T-helper 17 cell (primary cell): Measurements from ENCODE around the gene IFT172. TPM values are rescaled to one million over a fixed set of nuclear protein-coding genes. Genes with fewer than 3 reads are reported as not detected.

Experiments
- ATAC-seq: fragments of 150-1000 bp; cut with Tn5 transposase; 2 replicates; pipeline ENCODE4 v1.10.0; 2021; ENCODE audit warnings: mild to moderate bottlenecking, moderate library complexity
- DNase-seq, 3 donors: peaks; one replicate each; pipeline versions ENCODE4 v3.0.0 to v3.0.0-alpha.2; 2020 to 2021
- H3K9me3 ChIP-seq: one replicate; pipeline ENCODE4 v1.7.0; 2013; ENCODE audit warnings: low read length, mild to moderate bottlenecking; ENCODE audit not compliant: control insufficient read depth, poor library complexity, severe bottlenecking
- H3K27ac Mint-ChIP-seq: one replicate; pipeline ENCODE4 v1.8.0; 2022; ENCODE audit warnings: mild to moderate bottlenecking, moderate library complexity, mixed read lengths
- H3K27me3 Mint-ChIP-seq: one replicate; pipeline ENCODE4 v1.8.0; 2022; ENCODE audit warnings: mixed read lengths
- H3K36me3 Mint-ChIP-seq: one replicate; pipeline ENCODE4 v1.8.0; 2022; ENCODE audit warnings: low read depth, mixed read lengths
- H3K4me1 Mint-ChIP-seq: one replicate; pipeline ENCODE4 v1.8.0; 2022; ENCODE audit warnings: mild to moderate bottlenecking, mixed read lengths
- H3K4me3 Mint-ChIP-seq: one replicate; pipeline ENCODE4 v1.8.0; 2022; ENCODE audit warnings: mild to moderate bottlenecking, moderate library complexity, mixed read lengths
- total RNA-seq, 4 donors: library from RNA in 2 of 4; stranded (reverse) in 2 of 4; gene quantifications; one replicate each; pipeline ENCODE4 v1.2.3 and lab custom pipeline; 2022 to 2026

The IFT172 gene
- total RNA-seq, 2 donors from 2014 or later = 7.2 to 14.1 TPM

DNA sequence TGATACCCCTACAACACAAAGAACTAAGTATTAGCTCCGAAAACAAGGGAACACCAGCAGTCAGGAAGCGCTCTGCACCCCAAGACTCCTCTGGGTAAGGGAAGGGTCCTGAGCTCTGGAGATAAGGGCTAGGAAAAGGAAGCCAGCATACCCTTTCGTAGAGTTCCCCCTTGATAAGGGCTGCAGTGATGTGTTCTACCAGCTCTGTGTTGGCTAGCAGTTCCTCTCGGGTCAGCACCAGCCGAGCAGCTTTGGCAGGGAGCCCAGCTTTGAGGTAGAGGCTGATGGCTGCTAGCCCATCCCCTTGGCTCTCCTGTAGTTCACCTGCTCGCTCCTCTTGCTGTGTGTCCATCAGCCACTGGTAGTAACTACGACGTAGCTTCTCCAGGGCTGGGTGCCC, 28.4 kb downstream of the IFT172 start:
- Mint-ChIP-seq H3K4me1 (peaks cover 2% of the 10 kb centered on the region), H3K4me3 (no peak overlapping the region), H3K27me3 (no peaks in the 10 kb centered on the region), H3K27ac (no peak overlapping the region), H3K36me3 (no peaks in the 10 kb centered on the region)
- no peak for DNase-seq
- ATAC-seq = no peak
- H3K9me3 ChIP-seq = no peaks in the 10 kb centered on the region

GRCh38 chr2:27453968-27454367, 35.6 kb downstream of the IFT172 start:
- Mint-ChIP-seq H3K36me3 (peaks cover 3% of the 10 kb centered on the region), H3K4me1 (peaks cover 2% of the 10 kb centered on the region), H3K4me3 (no peak overlapping the region), H3K27ac (no peak overlapping the region), H3K27me3 (no peaks in the 10 kb centered on the region)
- no peak for DNase-seq
- ATAC-seq = no peak
- H3K9me3 ChIP-seq = no peaks in the 10 kb centered on the region

DNA sequence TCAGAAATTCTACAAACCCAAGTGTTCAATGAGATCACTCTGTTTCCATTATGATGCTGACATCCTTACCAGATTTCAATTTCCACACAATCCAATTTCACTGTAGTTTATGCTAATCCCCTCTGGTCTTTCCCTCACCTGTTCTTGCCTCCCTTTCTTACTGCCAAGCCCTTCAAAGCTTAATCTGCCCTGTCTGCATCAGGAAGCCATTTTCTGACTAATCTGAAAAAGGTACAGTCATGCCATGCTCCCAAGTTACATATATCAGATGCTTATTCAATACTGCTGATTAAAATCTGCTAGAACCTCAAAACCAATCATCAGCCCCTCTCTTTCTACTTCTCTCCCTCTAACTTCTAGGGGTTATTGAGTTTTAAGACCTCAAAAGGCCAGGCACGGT, 38.4 kb downstream of the IFT172 start:
- Mint-ChIP-seq H3K4me3 (no peak overlapping the region), H3K27me3 (no peaks in the 10 kb centered on the region), H3K36me3 (peaks cover 6% of the 10 kb centered on the region), H3K27ac (peak overlapping the region; percentile 43), H3K4me1 (peaks cover 7% of the 10 kb centered on the region)
- DNase-seq (no peak), ATAC-seq (no peak)
- H3K9me3 ChIP-seq = no peaks in the 10 kb centered on the region

- H3K4me3 Mint-ChIP-seq = no peak overlapping the region
- DNase-seq (no peak), ATAC-seq (no peak)
- H3K36me3 Mint-ChIP-seq = peaks cover 6% of the 10 kb centered on the region
- H3K27me3 Mint-ChIP-seq = no peaks in the 10 kb centered on the region
- no peak overlapping the region for H3K27ac Mint-ChIP-seq
- peaks cover 7% of the 10 kb centered on the region for H3K4me1 Mint-ChIP-seq
- H3K9me3 ChIP-seq = no peaks in the 10 kb centered on the region
These were observed 41.2 kb downstream of the IFT172 start for GRCh38 chr2:27448381-27448780.

DNA sequence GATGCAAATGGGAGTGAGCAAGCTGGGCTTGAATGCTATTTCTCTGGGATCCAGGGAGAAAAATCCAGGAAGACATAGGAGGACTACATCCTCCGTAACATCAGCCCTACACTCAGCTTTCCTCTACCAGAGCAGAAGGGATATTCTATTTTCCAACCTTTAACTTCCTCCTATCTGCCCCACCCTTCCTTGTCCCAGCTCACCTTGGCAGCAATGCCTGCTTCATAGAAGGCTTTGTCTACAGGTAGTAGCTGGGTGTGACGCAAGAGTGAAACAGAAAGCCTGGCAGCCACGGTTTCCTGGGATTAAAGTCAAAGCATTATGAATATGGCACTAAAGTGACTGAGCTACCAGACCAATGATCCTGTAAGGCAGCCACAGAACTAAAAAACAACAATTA, 43.5 kb downstream of the IFT172 start:
- ATAC-seq (no peak), DNase-seq (no peak)
- Mint-ChIP-seq H3K4me3 (no peak overlapping the region), H3K4me1 (peaks cover 10% of the 10 kb centered on the region), H3K36me3 (peaks cover 3% of the 10 kb centered on the region), H3K27me3 (no peaks in the 10 kb centered on the region), H3K27ac (no peak overlapping the region)
- no peaks in the 10 kb centered on the region for H3K9me3 ChIP-seq

- Mint-ChIP-seq H3K27ac (no peak overlapping the region), H3K36me3 (peaks cover 3% of the 10 kb centered on the region), H3K27me3 (no peaks in the 10 kb centered on the region), H3K4me3 (no peak overlapping the region), H3K4me1 (peaks cover 10% of the 10 kb centered on the region)
- no peak for ATAC-seq
- H3K9me3 ChIP-seq = no peaks in the 10 kb centered on the region
- DNase-seq = no peak
These were observed 43.9 kb downstream of the IFT172 start for GRCh38 chr2:27445615-27446014.

DNA sequence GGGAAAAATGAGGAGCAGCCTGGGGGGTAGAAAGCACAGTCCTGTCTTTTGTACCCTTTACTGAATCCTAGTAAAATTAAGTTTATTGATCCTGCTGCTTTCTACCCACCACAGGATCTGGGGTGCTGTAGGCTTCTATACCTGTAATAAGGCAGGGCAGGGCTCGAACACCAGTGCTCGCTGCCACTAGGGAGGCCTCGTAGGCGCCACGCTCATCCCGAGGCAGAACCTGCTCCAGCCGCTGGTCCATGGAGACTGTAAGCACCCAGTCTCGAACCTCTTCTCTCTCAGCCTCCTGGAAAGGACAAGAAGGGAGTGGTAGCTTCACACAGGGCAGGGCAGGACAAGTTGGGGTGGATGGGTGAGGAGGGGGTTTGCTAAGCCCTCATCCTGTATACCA, 44.4 kb downstream of the IFT172 start:
- H3K27ac Mint-ChIP-seq = no peak overlapping the region
- no peak for DNase-seq
- no peak overlapping the region for H3K4me3 Mint-ChIP-seq
- no peaks in the 10 kb centered on the region for H3K27me3 Mint-ChIP-seq
- ATAC-seq = no peak
- H3K36me3 Mint-ChIP-seq = peaks cover 7% of the 10 kb centered on the region
- peaks cover 10% of the 10 kb centered on the region for H3K4me1 Mint-ChIP-seq
- H3K9me3 ChIP-seq = no peaks in the 10 kb centered on the region

DNA sequence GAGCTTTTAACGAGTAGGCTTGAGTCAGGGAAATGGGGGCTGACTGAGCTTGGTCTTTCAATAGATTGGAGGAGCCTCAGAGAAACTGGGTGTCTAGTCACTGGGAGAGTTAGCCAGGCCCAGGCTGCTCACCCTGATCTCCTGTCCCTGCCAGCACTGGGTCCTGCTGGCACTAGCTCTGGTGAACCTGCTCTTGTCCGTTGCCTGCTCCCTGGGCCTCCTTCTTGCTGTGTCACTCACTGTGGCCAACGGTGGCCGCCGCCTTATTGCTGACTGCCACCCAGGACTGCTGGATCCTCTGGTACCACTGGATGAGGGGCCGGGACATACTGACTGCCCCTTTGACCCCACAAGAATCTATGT, 46.6 kb downstream of the IFT172 start:
- Mint-ChIP-seq H3K4me3 (peak overlapping the region; percentile 72), H3K4me1 (peaks cover 16% of the 10 kb centered on the region), H3K36me3 (peaks cover 14% of the 10 kb centered on the region), H3K27ac (peak overlapping the region; percentile 61), H3K27me3 (no peaks in the 10 kb centered on the region)
- no peaks in the 10 kb centered on the region for H3K9me3 ChIP-seq
- ATAC-seq (no peak), DNase-seq (no peak)

DNA sequence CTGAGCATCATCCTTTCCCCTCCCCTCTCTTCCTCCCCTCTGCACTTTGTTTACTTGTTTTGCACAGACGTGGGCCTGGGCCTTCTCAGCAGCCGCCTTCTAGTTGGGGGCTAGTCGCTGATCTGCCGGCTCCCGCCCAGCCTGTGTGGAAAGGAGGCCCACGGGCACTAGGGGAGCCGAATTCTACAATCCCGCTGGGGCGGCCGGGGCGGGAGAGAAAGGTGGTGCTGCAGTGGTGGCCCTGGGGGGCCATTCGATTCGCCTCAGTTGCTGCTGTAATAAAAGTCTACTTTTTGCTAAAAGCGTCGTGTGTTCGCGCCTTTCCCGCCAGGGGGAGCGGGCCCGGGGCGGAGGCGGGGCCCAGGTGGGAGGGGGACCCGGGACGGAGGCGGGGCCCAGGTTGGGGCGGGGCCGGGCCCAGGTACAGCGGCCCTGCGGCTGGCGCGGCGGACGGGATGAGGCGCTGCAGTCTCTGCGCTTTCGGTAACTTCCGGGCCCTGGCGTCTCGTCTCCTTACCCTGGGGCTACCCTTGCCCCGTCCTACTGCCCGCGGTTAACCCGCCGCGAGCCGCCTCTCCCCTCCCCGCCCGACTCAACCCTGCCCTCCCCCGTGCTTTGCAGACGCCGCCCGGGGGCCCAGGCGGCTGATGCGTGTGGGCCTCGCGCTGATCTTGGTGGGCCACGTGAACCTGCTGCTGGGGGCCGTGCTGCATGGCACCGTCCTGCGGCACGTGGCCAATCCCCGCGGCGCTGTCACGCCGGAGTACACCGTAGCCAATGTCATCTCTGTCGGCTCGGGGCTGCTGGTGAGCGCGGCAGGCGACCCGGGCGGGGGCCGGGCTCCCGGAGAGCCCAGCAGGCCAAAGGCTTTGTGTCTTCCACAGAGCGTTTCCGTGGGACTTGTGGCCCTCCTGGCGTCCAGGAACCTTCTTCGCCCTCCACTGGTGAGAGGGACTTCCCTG, 47.3 kb downstream of the IFT172 start, which contains the start of gene KRTCAP3:
TSS of gene KRTCAP3 (plus strand) at position 424 of the 962 bp plus-strand sequence. CDS start at position 456, 32 bp downstream.
- peak within 1 kb of the TSS; percentile 72 for H3K4me3 Mint-ChIP-seq
- H3K4me1 Mint-ChIP-seq = peaks cover 12% of the 10 kb centered on the region
- peak within 1 kb of the TSS; percentile 61 for H3K27ac Mint-ChIP-seq
- H3K27me3 Mint-ChIP-seq = no peaks in the 10 kb centered on the region
- peaks cover 12% of the 10 kb centered on the region for H3K36me3 Mint-ChIP-seq
- DNase-seq (peak; percentile 57 to 70 (median 60)), ATAC-seq (peak; percentile 94)
- no peaks in the 10 kb centered on the region for H3K9me3 ChIP-seq

- ATAC-seq (no peak), DNase-seq (no peak)
- Mint-ChIP-seq H3K27ac (no peak overlapping the region), H3K27me3 (no peaks in the 10 kb centered on the region), H3K4me3 (no peak overlapping the region), H3K36me3 (peaks cover 12% of the 10 kb centered on the region), H3K4me1 (peaks cover 12% of the 10 kb centered on the region)
- H3K9me3 ChIP-seq = no peaks in the 10 kb centered on the region
These were observed 48.2 kb downstream of the IFT172 start for GRCh38 chr2:27441226-27441926.

GRCh38 chr2:27435628-27436027, 53.9 kb downstream of the IFT172 start:
- Mint-ChIP-seq H3K4me3 (no peak overlapping the region), H3K36me3 (peaks cover 25% of the 10 kb centered on the region), H3K27ac (peak overlapping the region; percentile 90), H3K4me1 (peaks cover 18% of the 10 kb centered on the region), H3K27me3 (no peaks in the 10 kb centered on the region)
- no peak for ATAC-seq
- no peak for DNase-seq
- H3K9me3 ChIP-seq = no peaks in the 10 kb centered on the region

DNA sequence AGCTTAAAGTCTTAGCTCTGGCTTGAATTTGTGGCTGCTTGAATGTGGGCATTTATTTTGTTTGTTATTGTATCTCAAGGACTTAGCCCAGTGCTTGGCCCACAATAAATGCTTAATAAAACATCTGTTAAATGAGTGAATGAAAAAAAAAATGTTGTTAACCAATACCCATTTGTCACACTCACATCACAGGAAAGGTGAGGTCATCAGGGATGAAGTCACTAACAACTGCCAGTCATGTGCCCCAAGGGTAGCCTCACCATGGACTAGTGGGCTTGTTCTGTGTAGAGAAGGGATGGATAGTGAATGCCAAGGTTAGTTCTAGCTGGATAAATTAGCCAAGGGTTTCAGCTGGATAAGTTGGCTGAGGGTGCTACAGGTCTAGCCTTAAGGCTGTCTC, 58.1 kb downstream of the IFT172 start:
- Mint-ChIP-seq H3K27me3 (no peaks in the 10 kb centered on the region), H3K4me3 (peak overlapping the region; percentile 68), H3K36me3 (peaks cover 14% of the 10 kb centered on the region), H3K4me1 (peaks cover 33% of the 10 kb centered on the region), H3K27ac (peak overlapping the region; percentile 39)
- DNase-seq = no peak
- ATAC-seq = no peak
- H3K9me3 ChIP-seq = no peaks in the 10 kb centered on the region

GRCh38 chr2:27428978-27429541, 60.5 kb downstream of the IFT172 start:
- Mint-ChIP-seq H3K36me3 (peaks cover 8% of the 10 kb centered on the region), H3K4me1 (peaks cover 31% of the 10 kb centered on the region), H3K27me3 (no peaks in the 10 kb centered on the region), H3K27ac (peak overlapping the region; percentile 95), H3K4me3 (peak overlapping the region; percentile 97)
- ATAC-seq (peak; percentile 57), DNase-seq (peak; percentile 28 to 73 (median 72))
- no peaks in the 10 kb centered on the region for H3K9me3 ChIP-seq
